Right atrium auricular region (tissue), 2 donors: ENCODE results near the gene TNF. TPM values are rescaled to one million over a fixed set of nuclear protein-coding genes. Genes with fewer than 3 reads are reported as not detected.

ENCODE experiments used
- DNase-seq: peaks from one replicate; pipeline ENCODE4 v3.0.0-alpha.2; 2019; ENCODE audit warnings: low spot score
- H3K27ac ChIP-seq, 2 donors: fragments of 200-600 bp; sonication (generic); 1 replicate in 1 of 2; 2 replicates in 1 of 2; pipeline ENCODE4 v1.5.1; 2016 to 2019
- H3K27me3 ChIP-seq, 2 donors: fragments of 200-600 bp; sonication (generic); one replicate each; pipeline versions ENCODE4 v1.5.1 to v1.6.0; 2017 to 2019
- H3K36me3 ChIP-seq: fragments of 200-600 bp; sonication (generic); one replicate; pipeline ENCODE4 v1.5.1; 2016
- H3K4me1 ChIP-seq, 2 donors: fragments of 200-600 bp; sonication (generic); one replicate each; pipeline versions ENCODE4 v1.5.1 to v1.6.0; 2017 to 2019
- H3K4me3 ChIP-seq, 2 donors: fragments of 200-600 bp; sonication (generic); 1 replicate in 1 of 2; 2 replicates in 1 of 2; pipeline ENCODE4 v1.5.1; 2017 to 2019; ENCODE audit warnings: mild to moderate bottlenecking in 1 of 2, moderate library complexity in 1 of 2
- H3K9me3 ChIP-seq, 2 donors: fragments of 200-600 bp; sonication (generic); one replicate each; pipeline ENCODE4 v1.5.1; 2019
- CTCF ChIP-seq, 2 donors: fragments of 200-600 bp; sonication (generic); IDR thresholded peaks; one replicate each; pipeline ENCODE4 v1.5.1; 2019; ENCODE audit warnings: antibody characterized with exemption in 2 of 2
- total RNA-seq, 2 donors: library from RNA; depleted of rRNA; stranded (reverse); fragments of >200 nt; gene quantifications; one replicate each; pipeline ENCODE4 v1.1.0, GENCODE V29; 2016

The TNF gene
- total RNA-seq, 2 donors from 2014 or later: 0.51 TPM; not detected in 1

GRCh38 chr6:31576897-31577578 is 1.7 kb downstream of the TNF start:
- no peaks in the 10 kb centered on the region for H3K27me3 ChIP-seq
- H3K9me3 ChIP-seq: no peaks in the 10 kb centered on the region
- no peak overlapping the region for H3K4me3 ChIP-seq
- no peak for DNase-seq
- peaks cover 0 to 13% of the 10 kb centered on the region in 2 donors for H3K4me1 ChIP-seq
- no peak for TF ChIP-seq CTCF (IDR thresholded peaks at IDR 0.05)
- H3K36me3 ChIP-seq: no peaks in the 10 kb centered on the region
- no peak overlapping the region for H3K27ac ChIP-seq

GRCh38 chr6:31577579-31577966 is 2.2 kb downstream of the TNF start:
- no peak for DNase-seq
- no peak overlapping the region for H3K27ac ChIP-seq
- no peaks in the 10 kb centered on the region for H3K27me3 ChIP-seq
- no peaks in the 10 kb centered on the region for H3K9me3 ChIP-seq
- no peaks in the 10 kb centered on the region for H3K36me3 ChIP-seq
- peaks cover 0 to 18% of the 10 kb centered on the region in 2 donors for H3K4me1 ChIP-seq
- H3K4me3 ChIP-seq: no peak overlapping the region
- no peak for TF ChIP-seq CTCF (IDR thresholded peaks at IDR 0.05)

GRCh38 chr6:31578184-31579118 is 3.1 kb downstream of the TNF start:
- Histone ChIP-seq H3K4me1 (peaks cover 0 to 18% of the 10 kb centered on the region in 2 donors), H3K27ac (no peak overlapping the region), H3K4me3 (no peak overlapping the region), H3K27me3 (no peaks in the 10 kb centered on the region), H3K36me3 (no peaks in the 10 kb centered on the region), H3K9me3 (no peaks in the 10 kb centered on the region)
- TF ChIP-seq CTCF (IDR thresholded peaks at IDR 0.05): no peak
- no peak for DNase-seq

GRCh38 chr6:31579119-31579505 is 3.7 kb downstream of the TNF start:
- no peak for DNase-seq
- Histone ChIP-seq H3K9me3 (no peaks in the 10 kb centered on the region), H3K4me3 (no peak overlapping the region), H3K4me1 (peaks cover 0 to 18% of the 10 kb centered on the region in 2 donors), H3K36me3 (no peaks in the 10 kb centered on the region), H3K27ac (no peak overlapping the region), H3K27me3 (no peaks in the 10 kb centered on the region)
- TF ChIP-seq CTCF (IDR thresholded peaks at IDR 0.05): no peak

GRCh38 chr6:31579546-31580437 is 4.4 kb downstream of the TNF start:
- H3K36me3 ChIP-seq: no peaks in the 10 kb centered on the region
- no peaks in the 10 kb centered on the region for H3K9me3 ChIP-seq
- no peak overlapping the region for H3K4me3 ChIP-seq
- no peak for DNase-seq
- no peak for TF ChIP-seq CTCF (IDR thresholded peaks at IDR 0.05)
- H3K27me3 ChIP-seq: no peaks in the 10 kb centered on the region
- H3K4me1 ChIP-seq: peaks cover 0 to 18% of the 10 kb centered on the region in 2 donors
- H3K27ac ChIP-seq: no peak overlapping the region
